Uterus (tissue), 4 donors: ENCODE results near the gene MXRA7. TPM values are rescaled to one million over a fixed set of nuclear protein-coding genes. Genes with fewer than 3 reads are reported as not detected.
A peak's percentile ranks its signal among the peaks of the same experiment; 100 is the strongest.

Experiments used
- DNase-seq, 2 donors: peaks; one replicate each; pipeline ENCODE4 v3.0.0-alpha.2; 2019 to 2020
- H3K27ac ChIP-seq, 2 donors: fragments of 200-600 bp; sonication (generic); 1 replicate in 1 of 2; 2 replicates in 1 of 2; pipeline ENCODE4 v1.5.1; 2016 to 2018
- H3K27me3 ChIP-seq, 2 donors: fragments of 200-600 bp; sonication (generic); one replicate each; pipeline ENCODE4 v1.5.1; 2018 to 2019; ENCODE audit warnings: control low read depth in 1 of 2
- H3K36me3 ChIP-seq, 2 donors: fragments of 200-600 bp; sonication (generic); one replicate each; pipeline ENCODE4 v1.5.1; 2019; ENCODE audit warnings: control low read depth in 1 of 2
- H3K4me1 ChIP-seq, 2 donors: fragments of 200-600 bp; sonication (generic); one replicate each; pipeline ENCODE4 v1.5.1; 2018 to 2019; ENCODE audit warnings: control low read depth in 1 of 2
- H3K4me3 ChIP-seq, 2 donors: fragments of 200-600 bp; sonication (generic); 1 replicate in 1 of 2; 2 replicates in 1 of 2; pipeline ENCODE4 v1.5.1; 2018 to 2019; ENCODE audit warnings: mild to moderate bottlenecking in 1 of 2
- H3K9me3 ChIP-seq, 2 donors: fragments of 200-600 bp; sonication (generic); one replicate each; pipeline ENCODE4 v1.5.1; 2019; ENCODE audit warnings: control low read depth in 1 of 2
- CTCF ChIP-seq, 4 experiments: fragments of 200-600 bp in 2 of 4; fragments of 450-650 bp in 2 of 4; sonication (generic) in 2 of 4; IDR thresholded peaks; one replicate each; pipeline ENCODE4 v1.5.1; 2016 to 2019; ENCODE audit warnings: antibody characterized with exemption in 4 of 4, mild to moderate bottlenecking in 2 of 4, moderate library complexity in 1 of 4
- POLR2A ChIP-seq, 2 donors: fragments of 450-650 bp; IDR thresholded peaks; one replicate each; pipeline ENCODE4 v1.6.1; 2016; ENCODE audit warnings: antibody characterized with exemption in 2 of 2, mild to moderate bottlenecking in 1 of 2, moderate library complexity in 1 of 2
- intact Hi-C: fragments of 100-400 bp; cut with DNase I; formaldehyde crosslinking; loops from one replicate; pipeline ENCODE4 v1.15.1; 2023; ENCODE audit warnings: low total_unique reads
- total RNA-seq, 4 donors: library from RNA; depleted of rRNA in 3 of 4; stranded (reverse); fragments of >200 nt in 3 of 4; gene quantifications; one replicate each; pipeline versions ENCODE4 v1.1.0 to v1.2.4, GENCODE V29; 2014 to 2023
- donor health status: DM: yes; HTN: yes; CAD: no.

The MXRA7 gene, protein sequence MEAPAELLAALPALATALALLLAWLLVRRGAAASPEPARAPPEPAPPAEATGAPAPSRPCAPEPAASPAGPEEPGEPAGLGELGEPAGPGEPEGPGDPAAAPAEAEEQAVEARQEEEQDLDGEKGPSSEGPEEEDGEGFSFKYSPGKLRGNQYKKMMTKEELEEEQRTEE
- total RNA-seq: 100 to 1,000 TPM; 174 to 250 (median 197) TPM

- H3K4me1 ChIP-seq: peaks cover 0 to 10% of the 10 kb centered on the region in 2 donors
- TF ChIP-seq CTCF (IDR thresholded peaks at IDR 0.05): no peak
- TF ChIP-seq POLR2A (IDR thresholded peaks at IDR 0.05): no peak
Measured at GRCh38 chr17:76710863-76711611, at the start of gene MXRA7. Gene MXRA7, minus strand, starts transcription at chr17:76710965. Its CDS starts 19 bp downstream, at chr17:76710946.

DNA sequence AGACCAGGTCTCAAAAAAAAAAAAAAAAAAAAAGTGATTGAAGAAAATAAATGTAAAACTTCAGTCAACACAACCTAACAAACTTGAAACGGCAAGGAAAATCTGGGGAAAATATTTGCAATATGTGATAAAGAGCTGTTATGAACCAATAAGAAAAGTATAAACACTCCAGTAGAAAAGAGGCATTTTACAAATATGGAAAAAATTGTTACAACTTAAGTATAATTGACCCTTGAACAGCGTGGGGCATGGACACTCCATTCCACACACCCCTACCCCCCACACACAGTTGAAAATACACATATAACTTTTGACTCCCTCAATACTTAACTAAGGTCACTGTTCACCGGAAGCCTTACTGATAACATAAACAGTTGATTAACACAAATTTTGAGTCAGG lies 47.8 kb upstream of the MXRA7 start:
- Histone ChIP-seq H3K27me3 (no peaks in the 10 kb centered on the region), H3K4me1 (no peaks in the 10 kb centered on the region), H3K4me3 (no peak overlapping the region), H3K9me3 (no peaks in the 10 kb centered on the region), H3K36me3 (no peaks in the 10 kb centered on the region), H3K27ac (no peak overlapping the region)
- intact Hi-C loops: no loop called here
- no peak for TF ChIP-seq POLR2A (IDR thresholded peaks at IDR 0.05)
- no peak for TF ChIP-seq CTCF (IDR thresholded peaks at IDR 0.05)
- no peak for DNase-seq

More at GRCh38 chr17:76710863-76711611, at the start of gene MXRA7:
- Histone ChIP-seq H3K36me3 (no peaks in the 10 kb centered on the region), H3K27ac (peak within 1 kb of the TSS; percentile 85 to 96), H3K9me3 (no peaks in the 10 kb centered on the region), H3K27me3 (no peaks in the 10 kb centered on the region), H3K4me3 (peak within 1 kb of the TSS; percentile 61 to 77)
- intact Hi-C loops: loop anchor here (10.0 kb wide), 1 partner anchor 156 kb away; no protein-coding TSS in a partner anchor
- peak; percentile 82 to 86 for DNase-seq

- intact Hi-C loops: no loop called here
- DNase-seq: no peak
- Histone ChIP-seq H3K27me3 (no peaks in the 10 kb centered on the region), H3K4me3 (no peak overlapping the region), H3K4me1 (no peaks in the 10 kb centered on the region), H3K9me3 (no peaks in the 10 kb centered on the region), H3K36me3 (no peaks in the 10 kb centered on the region), H3K27ac (no peak overlapping the region)
- TF ChIP-seq POLR2A (IDR thresholded peaks at IDR 0.05) (no peak), CTCF (IDR thresholded peaks at IDR 0.05) (no peak)
Measured at GRCh38 chr17:76757256-76757655, 46.5 kb upstream of the MXRA7 start.

- Histone ChIP-seq H3K4me1 (no peaks in the 10 kb centered on the region), H3K36me3 (no peaks in the 10 kb centered on the region), H3K4me3 (no peak overlapping the region), H3K27ac (no peak overlapping the region), H3K9me3 (no peaks in the 10 kb centered on the region), H3K27me3 (no peaks in the 10 kb centered on the region)
- intact Hi-C loops: no loop called here
- no peak for DNase-seq
- TF ChIP-seq POLR2A (IDR thresholded peaks at IDR 0.05) (no peak), CTCF (IDR thresholded peaks at IDR 0.05) (no peak)
Measured at GRCh38 chr17:76755285-76755684, 44.5 kb upstream of the MXRA7 start.
